Activated naive CD8-positive, alpha-beta T cell treated with anti-CD3 and anti-CD28 coated beads for 36 hours (primary cell): ENCODE measurements around the gene MUC20. TPM values are rescaled to one million over a fixed set of nuclear protein-coding genes. Genes with fewer than 3 reads are reported as not detected.
"Not testable (repeated sequence)": the region's sequence is repeated elsewhere in the genome, so short reads cannot be mapped to it uniquely, and the experiment has no call there.

Source experiments
- DNase-seq: peaks from one replicate; pipeline ENCODE4 v3.0.0; 2021
- H3K27ac Mint-ChIP-seq: one replicate; pipeline ENCODE4 v1.8.0; 2022; ENCODE audit warnings: mild to moderate bottlenecking, moderate library complexity, mixed read lengths
- H3K27me3 Mint-ChIP-seq: one replicate; pipeline ENCODE4 v1.8.0; 2022; ENCODE audit warnings: mild to moderate bottlenecking, mixed read lengths
- H3K36me3 Mint-ChIP-seq: one replicate; pipeline ENCODE4 v1.8.0; 2021; ENCODE audit warnings: mild to moderate bottlenecking, mixed read lengths
- H3K4me1 Mint-ChIP-seq: one replicate; pipeline ENCODE4 v1.8.0; 2021; ENCODE audit warnings: mixed read lengths
- H3K4me3 Mint-ChIP-seq: one replicate; pipeline ENCODE4 v1.8.0; 2022; ENCODE audit warnings: mild to moderate bottlenecking, moderate library complexity, mixed read lengths
- H3K9me3 Mint-ChIP-seq: one replicate; pipeline ENCODE4 v1.8.0; 2022; ENCODE audit warnings: mixed read lengths
- total RNA-seq, 2 experiments: library from RNA; stranded (reverse); gene quantifications; one replicate each; pipeline ENCODE4 v1.2.3, GENCODE V29; 2021

Gene MUC20
- total RNA-seq, 2 experiments from 2014 or later = 0.26 to 0.29 TPM

DNA sequence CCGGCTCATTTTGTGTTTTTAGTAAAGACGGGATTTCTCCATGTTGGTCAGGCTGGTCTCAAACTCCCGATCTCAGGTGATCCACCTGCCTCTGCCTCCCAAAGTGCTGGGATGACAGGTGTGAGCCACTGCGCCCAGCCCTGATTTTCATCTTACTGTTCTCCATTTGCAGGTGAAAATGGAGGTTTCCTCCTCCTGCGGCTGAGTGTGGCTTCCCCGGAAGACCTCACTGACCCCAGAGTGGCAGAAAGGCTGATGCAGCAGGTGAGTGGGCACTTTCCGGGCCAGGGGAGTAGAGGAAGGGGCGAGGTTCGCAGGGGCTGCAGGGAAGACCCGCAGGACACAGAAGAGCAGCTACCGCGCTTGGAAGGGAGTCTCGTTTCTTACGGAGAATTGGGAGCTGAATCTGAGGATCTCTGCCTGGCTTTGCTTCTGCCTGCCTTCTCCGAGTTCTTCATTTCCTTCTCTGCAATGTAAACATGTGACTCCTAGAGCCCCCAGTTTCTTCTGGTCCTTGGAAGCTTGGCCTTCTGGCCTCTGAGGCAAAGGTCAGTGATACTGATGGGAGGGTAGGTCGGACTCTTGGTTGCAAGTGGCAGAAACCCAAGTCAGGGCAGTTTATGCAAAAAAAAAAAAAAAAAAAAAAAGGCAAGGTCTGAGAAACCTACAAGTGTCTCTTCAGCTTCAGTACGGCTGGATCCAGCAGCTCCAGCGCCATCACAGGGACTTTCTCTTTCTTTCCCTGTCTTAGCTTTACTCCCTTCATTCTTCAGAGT is 8.9 kb downstream of the MUC20 start:
- H3K27me3 Mint-ChIP-seq = no peaks in the 10 kb centered on the region
- DNase-seq = no peak
- no peak overlapping the region for H3K27ac Mint-ChIP-seq
- H3K36me3 Mint-ChIP-seq = no peaks in the 10 kb centered on the region
- H3K4me3 Mint-ChIP-seq = no peak overlapping the region
- no peaks in the 10 kb centered on the region for H3K4me1 Mint-ChIP-seq
- no peaks in the 10 kb centered on the region for H3K9me3 Mint-ChIP-seq

DNA sequence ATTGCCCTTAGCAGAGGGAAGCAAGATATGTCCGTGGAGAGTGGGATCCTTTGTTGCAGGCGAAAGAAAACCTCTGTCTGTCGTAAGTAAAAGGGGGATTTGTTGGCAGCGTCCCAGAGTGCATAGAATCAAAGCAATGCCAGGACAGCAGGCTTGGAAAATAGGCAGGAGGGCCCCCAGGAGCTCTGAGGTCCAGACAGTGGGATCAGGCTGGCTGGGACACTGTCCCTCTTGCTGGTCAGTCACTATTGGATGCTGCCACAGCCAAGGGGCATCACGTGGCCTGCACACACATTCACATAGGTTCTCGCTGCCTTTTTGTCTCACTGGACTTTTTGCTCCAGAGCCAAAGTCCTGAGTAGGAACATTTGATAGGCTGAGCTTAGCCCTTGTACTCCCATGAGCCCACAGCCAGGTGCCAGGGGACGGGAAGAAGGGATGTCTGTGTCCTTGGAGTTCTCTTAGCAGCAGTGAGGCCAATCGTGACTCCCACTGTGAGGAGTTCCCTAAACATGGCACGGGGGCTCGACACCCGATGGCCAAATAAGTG is 10.7 kb downstream of the MUC20 start:
- Mint-ChIP-seq H3K9me3 (no peaks in the 10 kb centered on the region), H3K4me3 (no peak overlapping the region), H3K27me3 (no peaks in the 10 kb centered on the region), H3K27ac (no peak overlapping the region), H3K36me3 (no peaks in the 10 kb centered on the region), H3K4me1 (no peaks in the 10 kb centered on the region)
- no peak for DNase-seq

DNA sequence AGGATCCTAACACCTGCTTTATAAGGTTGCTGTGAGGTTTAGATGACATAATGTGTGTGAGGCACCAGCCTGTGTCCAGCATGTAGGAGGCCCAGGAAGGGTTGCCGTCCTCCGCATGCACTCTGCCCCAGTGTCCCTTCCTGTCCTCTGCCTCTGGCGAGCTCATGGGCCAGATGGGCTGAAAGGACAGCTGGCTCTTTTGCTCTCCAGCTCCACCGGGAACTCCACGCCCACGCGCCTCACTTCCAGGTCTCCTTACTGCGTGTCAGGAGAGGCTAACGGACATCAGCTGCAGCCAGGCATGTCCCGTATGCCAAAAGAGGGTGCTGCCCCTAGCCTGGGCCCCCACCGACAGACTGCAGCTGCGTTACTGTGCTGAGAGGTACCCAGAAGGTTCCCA is 12.2 kb downstream of the MUC20 start:
- H3K9me3 Mint-ChIP-seq = no peaks in the 10 kb centered on the region
- no peak overlapping the region for H3K4me3 Mint-ChIP-seq
- H3K27me3 Mint-ChIP-seq = no peaks in the 10 kb centered on the region
- DNase-seq = no peak
- no peak overlapping the region for H3K27ac Mint-ChIP-seq
- no peaks in the 10 kb centered on the region for H3K36me3 Mint-ChIP-seq
- H3K4me1 Mint-ChIP-seq = no peaks in the 10 kb centered on the region

DNA sequence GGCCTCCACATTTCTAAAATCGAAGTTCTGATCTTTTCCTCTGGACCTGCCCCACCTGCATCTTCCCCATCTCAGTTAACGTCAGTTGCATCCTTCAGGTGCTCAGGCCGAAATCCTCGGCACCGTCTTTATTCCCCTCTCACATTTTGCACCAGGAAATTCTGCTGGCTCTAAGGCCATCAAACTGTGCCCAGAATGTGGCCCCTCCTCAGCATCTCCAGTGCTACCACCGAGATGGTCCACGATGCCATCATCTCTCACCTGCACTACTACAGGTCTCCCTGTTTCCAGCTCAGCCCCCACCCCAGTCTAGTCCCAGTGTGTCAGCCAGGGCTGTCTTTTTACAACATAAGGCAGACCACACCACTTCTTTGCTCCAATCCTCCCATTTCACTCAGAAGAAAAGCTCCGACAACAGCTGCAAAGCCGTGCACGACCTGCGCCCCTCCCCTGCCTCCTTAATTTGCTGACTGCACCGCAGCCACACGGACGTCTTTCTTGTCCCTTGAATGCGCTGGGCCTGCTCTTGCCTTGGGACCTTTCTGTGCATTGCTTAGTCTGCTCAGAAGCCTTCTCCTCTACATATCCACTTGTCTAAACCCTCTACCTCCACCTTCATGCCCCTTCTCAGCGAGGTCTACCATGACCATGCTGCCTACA is 14.4 kb downstream of the MUC20 start:
- no peak overlapping the region for H3K27ac Mint-ChIP-seq
- DNase-seq = no peak
- H3K36me3 Mint-ChIP-seq = no peaks in the 10 kb centered on the region
- H3K4me3 Mint-ChIP-seq = no peak overlapping the region
- no peaks in the 10 kb centered on the region for H3K4me1 Mint-ChIP-seq
- no peaks in the 10 kb centered on the region for H3K27me3 Mint-ChIP-seq
- no peaks in the 10 kb centered on the region for H3K9me3 Mint-ChIP-seq

DNA sequence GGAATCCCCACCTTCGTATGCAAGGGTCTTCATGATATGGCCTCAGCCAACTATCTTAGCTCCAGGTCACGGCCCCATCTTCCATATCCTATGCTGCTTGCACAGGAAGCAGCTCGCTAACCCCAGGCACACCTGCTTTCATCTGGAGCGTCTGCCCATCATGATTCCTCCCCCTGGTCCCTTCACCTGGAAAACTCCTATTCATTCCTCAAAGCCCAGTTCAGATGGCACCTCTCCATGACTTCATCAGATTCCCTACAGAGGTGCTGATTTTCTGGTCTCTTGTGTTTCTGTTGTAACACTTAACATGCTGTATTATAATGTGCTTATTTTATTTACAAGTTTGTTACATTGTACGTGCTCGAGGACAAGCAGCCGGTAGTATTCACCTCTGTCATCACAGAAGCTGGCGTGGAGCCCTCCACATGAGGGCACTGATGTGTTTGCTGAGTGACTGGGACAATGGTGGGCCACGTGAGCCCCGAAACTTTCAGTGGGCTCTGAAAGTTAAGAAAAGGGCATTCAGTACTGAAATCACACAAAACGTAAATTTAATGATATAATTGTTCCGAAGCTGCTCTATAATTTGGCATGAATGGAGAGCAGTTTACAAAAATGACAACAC is 16.2 kb downstream of the MUC20 start:
- H3K4me1 Mint-ChIP-seq = no peaks in the 10 kb centered on the region
- H3K27ac Mint-ChIP-seq = no peak overlapping the region
- H3K4me3 Mint-ChIP-seq = no peak overlapping the region
- DNase-seq = no peak
- H3K36me3 Mint-ChIP-seq = no peaks in the 10 kb centered on the region
- H3K27me3 Mint-ChIP-seq = no peaks in the 10 kb centered on the region
- H3K9me3 Mint-ChIP-seq = no peaks in the 10 kb centered on the region

DNA sequence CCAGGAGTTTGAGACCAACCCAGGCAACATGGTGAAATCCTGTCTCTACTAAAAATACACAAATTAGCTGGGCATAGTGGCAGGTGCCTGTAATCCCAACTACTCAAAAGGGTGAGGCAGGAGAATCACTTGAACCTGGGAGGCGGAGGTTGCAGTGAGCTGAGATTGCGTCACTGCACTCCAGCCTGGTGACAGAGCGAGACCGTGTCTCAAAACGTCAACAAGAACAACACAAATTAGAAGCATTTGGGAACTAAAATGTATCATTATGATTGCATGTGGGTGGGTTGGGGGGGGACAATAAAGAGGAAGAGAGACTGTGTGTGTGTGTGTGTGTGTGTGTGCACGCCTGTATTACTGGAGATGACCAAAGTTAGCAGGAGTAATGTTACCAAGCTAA is 17.0 kb downstream of the MUC20 start:
- not testable (repeated sequence) for H3K27ac Mint-ChIP-seq, H3K4me3 Mint-ChIP-seq, H3K27me3 Mint-ChIP-seq, H3K36me3 Mint-ChIP-seq, DNase-seq, H3K4me1 Mint-ChIP-seq, H3K9me3 Mint-ChIP-seq

DNA sequence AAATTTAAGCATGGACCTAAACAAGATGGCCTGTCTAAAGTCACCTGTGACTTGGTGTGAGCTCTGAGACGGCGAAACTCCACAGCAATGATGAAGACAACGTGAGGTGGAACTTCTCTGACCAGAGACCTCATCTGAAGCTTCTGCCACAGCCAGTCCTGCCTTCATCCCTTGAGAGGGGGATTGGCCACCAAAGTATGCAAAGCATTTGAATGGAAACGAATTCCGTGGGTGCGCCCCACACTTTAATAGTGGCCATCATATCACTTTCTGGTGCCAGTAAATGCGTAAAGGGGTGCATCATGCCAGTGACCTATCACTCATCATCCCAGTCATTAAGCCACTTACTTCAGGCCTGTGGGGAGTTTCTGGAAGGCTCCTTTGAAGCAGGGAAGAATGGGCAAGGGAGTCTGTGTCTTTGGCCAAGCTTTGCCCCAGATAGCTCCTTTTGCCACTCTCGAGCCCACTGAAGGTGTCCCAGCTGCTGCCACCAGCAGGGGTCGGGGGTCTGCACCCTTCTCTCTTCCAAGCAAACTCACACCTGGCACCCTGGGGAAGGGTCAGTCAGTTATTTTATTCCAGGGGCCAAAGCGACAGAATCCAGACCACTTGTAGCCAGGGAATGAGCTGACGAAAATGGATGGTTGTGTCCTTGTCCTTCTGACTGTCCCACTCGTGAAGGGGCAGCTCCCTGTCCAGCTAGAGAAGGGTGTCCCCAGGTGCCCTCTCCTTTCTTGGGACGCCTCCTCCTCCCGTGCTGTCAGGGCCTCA is 17.7 kb downstream of the MUC20 start:
- Mint-ChIP-seq H3K4me3 (no peak overlapping the region), H3K36me3 (no peaks in the 10 kb centered on the region), H3K9me3 (no peaks in the 10 kb centered on the region), H3K27me3 (no peaks in the 10 kb centered on the region), H3K4me1 (no peaks in the 10 kb centered on the region), H3K27ac (no peak overlapping the region)
- no peak for DNase-seq

DNA sequence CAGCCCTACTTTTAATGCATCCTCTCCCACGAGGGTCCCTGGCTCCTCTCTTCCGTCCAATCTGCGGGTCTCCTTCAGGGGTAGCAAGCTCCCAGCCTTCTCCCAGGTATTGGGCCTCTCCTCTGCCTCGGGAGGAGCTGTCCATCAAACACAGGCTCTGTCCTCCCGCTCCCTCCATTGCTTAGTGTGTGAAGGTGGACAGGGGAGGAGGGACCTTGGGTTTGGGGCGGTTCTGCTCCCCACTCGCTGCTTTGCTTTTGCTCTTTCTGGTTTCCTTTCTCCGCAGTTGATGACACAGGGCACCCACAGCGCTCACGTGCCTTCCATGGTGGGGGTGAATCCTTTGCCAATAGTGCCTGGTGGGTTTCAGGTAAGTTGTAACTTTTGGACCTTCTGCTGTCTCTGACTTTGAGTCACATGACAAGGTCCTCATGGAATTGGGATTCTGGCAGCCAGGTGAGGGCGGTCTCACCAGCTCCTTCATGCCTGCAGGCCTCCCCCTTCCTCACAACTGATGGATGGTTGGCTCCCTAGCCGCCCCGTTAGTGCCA is 18.9 kb downstream of the MUC20 start:
- no peak overlapping the region for H3K27ac Mint-ChIP-seq
- no peak overlapping the region for H3K4me3 Mint-ChIP-seq
- H3K9me3 Mint-ChIP-seq = no peaks in the 10 kb centered on the region
- H3K36me3 Mint-ChIP-seq = no peaks in the 10 kb centered on the region
- H3K4me1 Mint-ChIP-seq = no peaks in the 10 kb centered on the region
- DNase-seq = no peak
- no peaks in the 10 kb centered on the region for H3K27me3 Mint-ChIP-seq

DNA sequence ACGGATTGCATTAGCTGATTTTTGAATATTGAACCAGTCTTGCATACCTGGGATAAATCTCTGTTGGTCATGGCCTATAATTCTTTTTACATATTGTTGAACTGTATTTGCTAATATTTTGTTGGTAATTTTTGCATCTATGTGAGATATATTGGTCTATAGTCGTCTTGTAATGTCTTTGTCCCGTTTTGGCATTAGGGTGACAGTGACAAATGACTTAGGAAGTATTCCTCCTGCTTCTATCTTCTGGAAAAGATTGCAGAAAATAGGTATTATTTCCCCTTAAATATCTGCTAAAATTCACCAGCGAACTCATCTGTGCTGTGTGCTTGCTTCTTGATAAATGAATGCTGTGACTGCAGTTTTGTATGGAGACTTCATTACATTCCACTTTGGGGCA is 23.7 kb downstream of the MUC20 start:
- H3K4me3 Mint-ChIP-seq = no peak overlapping the region
- H3K4me1 Mint-ChIP-seq = peaks cover 11% of the 10 kb centered on the region
- H3K9me3 Mint-ChIP-seq = no peaks in the 10 kb centered on the region
- no peak overlapping the region for H3K27ac Mint-ChIP-seq
- DNase-seq = no peak
- no peaks in the 10 kb centered on the region for H3K36me3 Mint-ChIP-seq
- H3K27me3 Mint-ChIP-seq = no peaks in the 10 kb centered on the region

DNA sequence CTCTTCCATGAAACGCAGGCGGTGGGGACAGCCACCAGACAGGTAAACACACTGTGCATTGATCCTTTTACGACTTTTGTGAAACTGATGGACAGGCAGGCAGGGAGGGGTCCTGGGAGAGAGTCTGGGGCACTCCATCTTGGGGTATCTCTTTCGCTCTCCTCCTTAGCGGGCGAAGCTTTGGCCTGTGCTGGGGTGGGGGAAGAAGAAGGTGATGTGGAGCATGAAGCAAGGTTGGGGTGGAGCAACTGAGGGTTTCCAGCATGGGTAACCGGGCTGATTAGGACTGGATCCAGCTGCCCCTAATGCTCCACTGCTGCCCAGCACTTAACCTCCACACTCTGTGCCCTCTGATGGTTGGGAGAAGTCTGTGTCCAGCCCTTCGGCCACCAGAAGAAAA is 25.6 kb downstream of the MUC20 start:
- Mint-ChIP-seq H3K4me3 (no peak overlapping the region), H3K9me3 (no peaks in the 10 kb centered on the region), H3K36me3 (no peaks in the 10 kb centered on the region), H3K27ac (no peak overlapping the region), H3K27me3 (no peaks in the 10 kb centered on the region), H3K4me1 (peaks cover 11% of the 10 kb centered on the region)
- DNase-seq = no peak

DNA sequence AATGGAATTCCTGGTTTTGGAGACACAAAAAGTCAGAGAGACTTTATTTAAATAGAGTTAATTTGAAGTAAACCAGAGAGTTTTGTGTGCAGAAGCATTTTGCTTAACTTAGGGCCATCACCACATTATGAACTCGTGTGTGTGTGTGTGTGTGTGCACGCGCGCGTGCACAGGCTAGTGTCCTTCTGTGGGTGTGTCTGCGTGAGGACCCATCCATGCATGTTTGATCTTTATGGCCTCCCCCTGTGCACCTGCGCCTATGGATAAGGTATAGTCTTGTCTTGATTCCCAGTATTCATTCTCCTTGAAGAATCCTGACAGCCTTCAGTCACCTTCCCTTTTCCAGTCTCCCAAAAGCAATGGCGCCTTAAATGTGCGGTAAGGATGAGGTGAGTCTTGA is 26.0 kb downstream of the MUC20 start:
- H3K27ac Mint-ChIP-seq = no peak overlapping the region
- no peaks in the 10 kb centered on the region for H3K36me3 Mint-ChIP-seq
- no peaks in the 10 kb centered on the region for H3K9me3 Mint-ChIP-seq
- DNase-seq = no peak
- H3K27me3 Mint-ChIP-seq = no peaks in the 10 kb centered on the region
- no peak overlapping the region for H3K4me3 Mint-ChIP-seq
- H3K4me1 Mint-ChIP-seq = peaks cover 11% of the 10 kb centered on the region

DNA sequence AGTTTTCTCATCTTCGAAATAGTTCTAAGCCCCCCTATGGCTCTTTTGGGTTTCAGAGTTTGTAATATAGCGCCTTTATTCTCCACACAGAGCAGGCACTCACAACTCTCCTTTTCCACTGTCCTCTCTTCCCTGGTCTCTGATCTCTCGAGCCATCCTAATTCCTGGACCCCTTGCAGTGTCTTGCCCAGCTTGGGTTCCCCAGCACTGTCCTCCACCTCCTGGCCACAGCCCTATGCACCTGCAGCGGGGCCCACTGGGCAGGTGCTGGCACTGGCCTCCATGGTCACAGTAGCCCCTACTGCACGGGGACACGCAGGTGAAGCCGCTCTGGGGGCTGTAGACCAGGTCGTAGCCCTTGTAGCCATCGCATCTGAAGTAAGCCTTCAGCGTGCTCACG is 27.9 kb downstream of the MUC20 start:
- H3K4me3 Mint-ChIP-seq = no peak overlapping the region

DNA sequence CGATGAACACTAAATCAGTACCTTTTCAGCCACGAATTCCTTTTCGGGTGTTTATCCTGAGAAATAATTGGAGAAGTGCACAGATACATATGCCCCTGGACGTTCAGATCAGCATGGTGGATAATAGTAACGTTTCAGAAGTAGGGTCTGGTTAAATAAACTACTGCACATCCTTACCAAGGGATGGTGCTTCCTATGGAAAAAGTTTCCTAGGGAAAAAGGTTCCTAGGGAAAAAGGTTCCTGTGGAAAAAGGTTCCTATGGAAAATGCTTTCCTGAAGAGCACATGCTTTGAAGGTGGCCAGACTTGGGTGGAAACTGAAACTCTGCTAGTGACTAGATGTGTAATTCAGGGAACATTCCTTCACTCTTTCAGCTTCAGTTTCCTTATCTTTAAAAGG is 28.3 kb downstream of the MUC20 start:
- H3K4me1 Mint-ChIP-seq = peaks cover 22% of the 10 kb centered on the region
- DNase-seq, H3K27me3 Mint-ChIP-seq, H3K27ac Mint-ChIP-seq, H3K4me3 Mint-ChIP-seq, H3K36me3 Mint-ChIP-seq, H3K9me3 Mint-ChIP-seq: not testable (repeated sequence)

More for the DNA sequence above, 27.9 kb downstream of the MUC20 start:
- Mint-ChIP-seq H3K36me3 (no peaks in the 10 kb centered on the region), H3K27ac (no peak overlapping the region), H3K9me3 (no peaks in the 10 kb centered on the region), H3K27me3 (no peaks in the 10 kb centered on the region), H3K4me1 (peaks cover 20% of the 10 kb centered on the region)
- no peak for DNase-seq

DNA sequence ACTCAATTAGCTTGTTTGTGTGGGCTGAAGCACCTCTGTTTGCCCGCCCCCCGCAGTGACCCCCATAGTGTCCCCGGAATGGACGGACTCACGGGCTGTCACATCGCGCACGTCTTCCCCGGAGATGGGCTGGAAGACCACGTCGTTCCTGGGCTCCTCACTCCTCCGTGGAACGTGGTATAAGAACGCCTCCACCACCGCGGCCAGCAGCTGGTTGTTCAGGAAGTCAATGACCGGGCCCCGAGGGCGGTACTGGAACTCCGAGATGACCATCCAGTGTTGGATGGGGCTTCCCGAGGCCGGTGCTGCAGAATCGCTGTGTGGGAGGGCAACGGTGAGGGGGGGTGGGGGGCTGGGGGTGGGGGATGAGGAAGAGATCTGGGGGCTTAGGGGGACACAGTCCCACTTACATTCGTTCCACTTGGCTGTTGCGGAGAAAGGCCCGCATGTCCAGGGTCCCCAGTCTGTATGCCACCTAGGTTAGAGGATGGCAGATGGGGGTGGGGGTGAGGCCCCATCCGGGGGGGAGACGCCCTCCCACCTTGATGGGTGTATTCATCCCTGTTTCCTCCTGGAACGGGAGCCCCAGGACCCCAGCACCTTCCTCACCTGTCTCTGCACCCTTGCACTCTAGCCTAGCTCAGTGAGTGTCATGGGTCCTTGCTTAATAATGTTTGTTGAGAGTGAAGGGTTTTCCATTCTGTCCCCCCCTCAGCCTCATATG is 30.2 kb downstream of the MUC20 start:
- no peak overlapping the region for H3K27ac Mint-ChIP-seq
- no peaks in the 10 kb centered on the region for H3K27me3 Mint-ChIP-seq
- H3K4me3 Mint-ChIP-seq = no peak overlapping the region
- DNase-seq = no peak
- peaks cover 22% of the 10 kb centered on the region for H3K4me1 Mint-ChIP-seq
- H3K36me3 Mint-ChIP-seq = no peaks in the 10 kb centered on the region
- no peaks in the 10 kb centered on the region for H3K9me3 Mint-ChIP-seq
